ENCODE results near the gene SLC2A13. TPM values are rescaled to one million over a fixed set of nuclear protein-coding genes. Genes with fewer than 3 reads are reported as not detected.
A peak's percentile ranks its signal among the peaks of the same experiment; 100 is the strongest.
"Not testable (repeated sequence)": the region's sequence is repeated elsewhere in the genome, so short reads cannot be mapped to it uniquely, and the experiment has no call there.

The SLC2A13 gene
- total RNA-seq, 1 donor from 2014 or later = 98.6 TPM

GRCh38 chr12:40106202-40106533, 287 bp upstream of the SLC2A13 start:
- no peak for DNase-seq (ENCODE audit: low spot score in 2 of 2)
- FAIRE-seq = no peak

- FAIRE-seq (no peak), DNase-seq (ENCODE audit: low spot score in 2 of 2) (no peak)
Measured at GRCh38 chr12:40105265-40105514, 691 bp downstream of the SLC2A13 start.

- DNase-seq (ENCODE audit: low spot score in 2 of 2) = peak; percentile 7 to 27
- FAIRE-seq = no peak
Measured at GRCh38 chr12:40104461-40105264, 1.2 kb downstream of the SLC2A13 start.

GRCh38 chr12:40103043-40103442, 2.8 kb downstream of the SLC2A13 start:
- no peak for FAIRE-seq
- no peak for DNase-seq (ENCODE audit: low spot score in 2 of 2)

GRCh38 chr12:40101747-40102146, 4.1 kb downstream of the SLC2A13 start:
- DNase-seq (ENCODE audit: low spot score in 2 of 2) (no peak), FAIRE-seq (no peak)

- FAIRE-seq = no peak
- no peak for DNase-seq (ENCODE audit: low spot score in 2 of 2)
Measured at GRCh38 chr12:40099423-40099853, 6.4 kb downstream of the SLC2A13 start.

- no peak for FAIRE-seq
- no peak for DNase-seq (ENCODE audit: low spot score in 2 of 2)
Measured at GRCh38 chr12:40098406-40099145, 7.3 kb downstream of the SLC2A13 start.

GRCh38 chr12:40093512-40093911, 12.4 kb downstream of the SLC2A13 start:
- no peak for FAIRE-seq
- no peak for DNase-seq (ENCODE audit: low spot score in 2 of 2)

GRCh38 chr12:40086471-40086870, 19.4 kb downstream of the SLC2A13 start:
- no peak for DNase-seq (ENCODE audit: low spot score in 2 of 2)

GRCh38 chr12:40078266-40078665, 27.6 kb downstream of the SLC2A13 start:
- FAIRE-seq = no peak
- no peak for DNase-seq (ENCODE audit: low spot score in 2 of 2)

More at GRCh38 chr12:40086471-40086870, 19.4 kb downstream of the SLC2A13 start:
- no peak for FAIRE-seq

GRCh38 chr12:40075458-40075857, 30.4 kb downstream of the SLC2A13 start:
- FAIRE-seq = no peak
- no peak for DNase-seq (ENCODE audit: low spot score in 2 of 2)

- no peak for FAIRE-seq
- DNase-seq (ENCODE audit: low spot score in 2 of 2) = no peak
Measured at GRCh38 chr12:40068416-40068815, 37.5 kb downstream of the SLC2A13 start.

GRCh38 chr12:40065636-40066035, 40.2 kb downstream of the SLC2A13 start:
- FAIRE-seq (no peak), DNase-seq (ENCODE audit: low spot score in 2 of 2) (no peak)

GRCh38 chr12:40063414-40063813, 42.5 kb downstream of the SLC2A13 start:
- peak in 1 of 2 donors; percentile 4 for DNase-seq (ENCODE audit: low spot score in 2 of 2)
- FAIRE-seq = no peak

GRCh38 chr12:40058721-40059190, 47.1 kb downstream of the SLC2A13 start:
- no peak for FAIRE-seq

GRCh38 chr12:40056373-40056772, 49.5 kb downstream of the SLC2A13 start:
- DNase-seq (ENCODE audit: low spot score in 2 of 2) (no peak), FAIRE-seq (no peak)

More at GRCh38 chr12:40058721-40059190, 47.1 kb downstream of the SLC2A13 start:
- no peak for DNase-seq (ENCODE audit: low spot score in 2 of 2)

- FAIRE-seq (no peak), DNase-seq (ENCODE audit: low spot score in 2 of 2) (no peak)
Measured at GRCh38 chr12:40055776-40056175, 50.1 kb downstream of the SLC2A13 start.

GRCh38 chr12:40055228-40055579, 50.7 kb downstream of the SLC2A13 start:
- no peak for DNase-seq (ENCODE audit: low spot score in 2 of 2)
- no peak for FAIRE-seq

- DNase-seq (ENCODE audit: low spot score in 2 of 2) (no peak), FAIRE-seq (no peak)
Measured at GRCh38 chr12:40054555-40055227, 51.2 kb downstream of the SLC2A13 start.

- DNase-seq (ENCODE audit: low spot score in 2 of 2) (no peak), FAIRE-seq (no peak)
Measured at GRCh38 chr12:40049268-40049667, 56.6 kb downstream of the SLC2A13 start.

GRCh38 chr12:40047002-40047401, 58.9 kb downstream of the SLC2A13 start:
- not testable (repeated sequence) for DNase-seq (ENCODE audit: low spot score in 2 of 2); FAIRE-seq

All from frontal cortex (tissue), 4 donors.